CD4-positive, alpha-beta T cell treated with Interleukin-1 beta for 1 hour (primary cell): ENCODE results near the gene MASP1.
"Not testable (repeated sequence)": the region's sequence is repeated elsewhere in the genome, so short reads cannot be mapped to it uniquely, and the experiment has no call there.

ENCODE experiments used
- DNase-seq, 2 donors: peaks; one replicate each; pipeline ENCODE4 v3.0.0-alpha.2; 2020 to 2022

MASP1 gene

GRCh38 chr3:187263270-187263669 lies 28.3 kb downstream of the MASP1 start:
- DNase-seq, result no peak

GRCh38 chr3:187262360-187262759 lies 29.2 kb downstream of the MASP1 start:
- DNase-seq, result no peak

- DNase-seq, result no peak
These were observed 30.0 kb downstream of the MASP1 start for GRCh38 chr3:187261541-187261969.

GRCh38 chr3:187259171-187259570 lies 32.4 kb downstream of the MASP1 start:
- no peak for DNase-seq

DNA sequence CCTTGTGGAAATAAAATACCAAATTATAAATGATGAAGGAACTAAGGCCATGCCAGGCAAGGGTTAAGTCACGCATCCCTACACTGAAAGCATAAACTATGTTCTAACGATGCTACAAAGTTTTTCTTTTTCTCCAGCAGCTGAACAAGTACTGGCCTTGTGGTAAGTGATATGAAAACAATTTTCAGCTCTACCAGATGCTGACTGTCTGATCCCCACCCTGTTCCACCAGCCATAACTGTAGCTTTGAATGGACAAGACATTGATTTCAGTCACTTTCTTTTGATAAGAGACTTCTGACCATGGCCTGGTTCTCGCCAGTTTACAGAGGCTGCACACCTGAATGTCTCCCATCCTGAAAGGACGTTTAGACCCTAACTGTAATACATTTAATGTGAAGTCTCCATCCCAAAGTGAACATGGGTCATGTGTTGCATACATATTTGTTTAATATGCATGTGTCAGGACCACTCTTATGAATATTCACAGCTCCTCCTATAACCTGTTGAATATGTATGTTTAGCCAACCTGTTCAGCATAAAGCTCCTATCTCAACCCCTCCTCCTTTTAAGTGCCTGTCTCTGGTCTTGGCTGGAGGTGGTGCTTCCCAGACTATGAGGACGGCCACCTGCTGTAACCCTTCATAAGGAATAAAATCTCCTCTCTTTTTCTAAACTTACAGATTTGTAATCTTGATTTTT lies 33.4 kb downstream of the MASP1 start:
- no peak for DNase-seq

- DNase-seq, result no peak
These were observed 34.1 kb downstream of the MASP1 start for GRCh38 chr3:187257471-187257870.

- DNase-seq, result no peak
These were observed 35.4 kb downstream of the MASP1 start for GRCh38 chr3:187256051-187256616.

- DNase-seq, result no peak
These were observed 36.2 kb downstream of the MASP1 start for GRCh38 chr3:187255314-187255713.

GRCh38 chr3:187252311-187252710 lies 39.2 kb downstream of the MASP1 start:
- no peak for DNase-seq

GRCh38 chr3:187251599-187251998 lies 39.9 kb downstream of the MASP1 start:
- DNase-seq, result no peak

- DNase-seq, result no peak
These were observed 44.1 kb downstream of the MASP1 start for GRCh38 chr3:187247398-187247797.

GRCh38 chr3:187243933-187244524 lies 47.5 kb downstream of the MASP1 start:
- no peak for DNase-seq

DNA sequence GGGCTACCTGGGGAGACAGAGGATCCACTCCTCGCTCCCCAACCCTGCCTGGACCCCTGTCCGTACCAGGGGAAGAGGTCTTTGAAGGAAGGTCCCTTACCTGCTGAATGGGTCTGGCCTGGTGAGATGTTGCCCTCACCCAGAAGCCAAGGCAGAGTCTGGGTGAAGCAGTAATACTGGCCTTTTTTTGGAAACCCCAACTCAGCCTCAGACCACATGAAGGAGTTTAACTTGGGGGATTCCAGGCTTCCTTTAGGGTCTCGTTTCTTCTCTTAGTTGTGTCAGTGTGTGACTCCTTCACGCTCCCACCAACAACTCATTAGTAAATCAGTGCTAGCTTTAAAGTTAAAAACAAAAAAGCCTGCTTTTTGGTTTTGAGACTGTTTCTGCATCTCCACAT lies 48.6 kb downstream of the MASP1 start:
- DNase-seq, result no peak

- no peak for DNase-seq
These were observed 49.1 kb downstream of the MASP1 start for GRCh38 chr3:187242435-187242834.

DNA sequence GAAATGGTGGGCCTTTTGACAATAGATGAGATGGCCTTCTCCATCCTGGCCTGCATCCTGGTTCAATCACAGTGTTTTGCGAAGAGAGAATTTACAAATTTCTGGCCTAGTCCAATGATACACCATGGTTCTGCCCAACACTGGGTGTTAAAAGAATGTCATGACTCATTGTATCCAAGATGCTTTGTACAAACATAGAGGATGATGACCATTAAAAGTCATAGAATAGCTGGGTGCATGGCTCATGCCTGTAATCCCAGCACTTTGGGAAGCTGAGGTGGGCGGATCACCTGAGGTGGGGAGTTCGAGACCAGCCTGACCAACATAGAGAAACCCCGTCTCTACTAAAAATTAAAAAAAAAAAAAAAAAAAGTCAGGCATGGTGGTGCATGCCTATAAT lies 52.7 kb downstream of the MASP1 start:
- DNase-seq, result not testable (repeated sequence)

GRCh38 chr3:187238239-187238638 lies 53.3 kb downstream of the MASP1 start:
- DNase-seq, result no peak

DNA sequence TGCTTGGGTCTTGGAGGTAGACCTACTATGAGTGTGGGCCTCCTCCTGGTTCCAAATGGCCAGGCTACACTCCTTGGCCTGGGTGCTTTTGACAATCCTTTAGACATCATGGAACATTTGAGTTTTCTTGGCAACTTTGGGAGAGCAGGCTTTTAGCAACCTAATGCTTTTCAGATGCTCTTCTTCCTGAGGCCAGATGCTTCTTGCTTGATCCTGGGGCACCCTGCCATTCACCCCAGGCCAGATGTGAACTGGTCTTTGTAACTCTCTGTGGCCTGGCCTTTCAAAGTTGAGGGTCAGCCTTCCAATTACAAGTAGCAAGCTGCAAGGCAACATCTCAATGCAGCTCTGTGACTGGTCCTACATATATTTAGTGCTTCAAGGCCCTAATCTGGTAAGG lies 53.8 kb downstream of the MASP1 start:
- no peak for DNase-seq

DNA sequence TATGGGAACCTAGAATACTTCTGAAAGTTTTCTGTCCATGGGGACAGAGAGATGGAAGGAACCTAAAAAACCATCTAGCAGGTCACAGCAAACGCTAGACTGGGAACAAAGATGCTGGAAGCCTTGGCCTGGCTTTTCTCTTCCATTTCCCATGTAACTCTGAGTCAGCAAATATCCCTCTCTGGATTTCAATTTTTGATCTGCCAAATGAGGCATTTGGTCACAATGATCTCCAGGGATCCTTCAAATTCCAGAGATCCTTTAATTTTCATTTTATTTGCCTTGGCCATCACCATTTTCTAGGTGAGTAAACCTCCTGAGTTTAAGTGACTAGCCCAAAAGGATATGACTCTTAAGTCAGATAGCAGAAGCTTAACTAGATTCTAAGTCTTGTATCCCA lies 54.6 kb downstream of the MASP1 start:
- no peak for DNase-seq

DNA sequence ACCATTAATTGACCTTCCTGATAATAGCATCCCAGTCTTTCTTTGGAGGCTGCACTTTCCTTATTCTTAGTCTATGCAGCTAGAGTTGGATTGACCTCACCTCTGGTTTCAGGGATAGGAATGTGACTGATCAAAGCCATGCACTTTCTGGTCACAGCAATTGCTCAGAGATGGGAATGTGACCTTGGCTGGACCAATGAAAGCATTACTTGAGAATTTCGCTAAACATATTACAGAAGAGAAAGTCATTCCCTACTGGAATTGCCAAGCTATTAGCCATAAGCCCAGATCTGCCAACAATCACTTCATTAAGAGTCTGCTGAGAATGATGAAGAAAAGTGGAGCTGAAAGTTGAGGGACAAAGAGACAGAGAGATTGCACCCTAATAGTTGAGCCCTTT lies 61.5 kb downstream of the MASP1 start:
- no peak for DNase-seq

DNA sequence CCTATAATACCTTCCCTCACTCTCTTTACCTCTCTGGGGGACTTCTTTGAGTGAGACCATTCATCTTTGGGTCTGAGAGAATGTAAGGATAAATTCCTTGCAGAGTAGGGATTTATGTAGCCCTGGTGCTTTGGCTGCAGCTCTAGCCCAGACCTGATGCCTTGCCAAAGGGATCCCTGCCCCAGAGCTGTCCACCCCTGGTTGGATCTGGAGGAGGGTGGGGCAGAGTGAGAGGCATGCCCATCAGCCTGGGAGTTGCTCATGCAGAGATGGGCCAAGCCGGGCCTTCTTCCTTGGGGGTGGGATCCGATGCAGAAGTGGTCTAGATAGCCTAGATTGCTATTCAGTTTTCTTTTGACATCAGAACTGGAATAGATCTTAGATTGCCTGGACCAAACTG lies 62.8 kb downstream of the MASP1 start:
- DNase-seq, result no peak

DNA sequence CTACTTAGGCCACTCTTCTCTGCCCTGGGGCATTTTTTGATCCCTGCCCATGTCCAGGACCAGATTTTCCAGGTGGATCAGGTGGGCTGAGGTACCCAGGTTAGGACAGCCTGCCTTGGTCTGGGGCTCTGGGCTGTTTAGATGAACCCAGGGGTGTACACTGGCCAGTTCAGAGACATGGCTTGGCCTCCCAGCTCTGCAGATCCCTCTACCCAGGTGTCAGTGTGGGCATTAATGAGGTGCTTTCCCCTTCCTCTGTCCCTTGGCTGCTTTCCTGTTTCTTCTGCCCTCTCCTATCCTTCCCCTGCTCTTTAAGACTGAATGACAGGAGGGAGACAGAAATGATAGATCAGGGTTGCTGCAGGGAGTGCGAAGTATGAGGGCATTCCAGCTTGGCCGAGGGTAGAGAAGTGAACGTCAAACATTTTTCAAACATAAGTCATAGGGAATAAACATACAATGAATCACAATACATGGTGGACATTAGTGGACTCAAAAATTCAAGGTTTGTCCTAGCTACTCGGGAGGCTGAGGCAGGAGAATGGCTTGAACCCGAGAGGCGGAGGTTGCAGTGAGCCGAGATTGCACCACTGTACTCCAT lies 63.8 kb downstream of the MASP1 start:
- DNase-seq, result no peak

- no peak for DNase-seq
These were observed 67.7 kb downstream of the MASP1 start for GRCh38 chr3:187223799-187224198.

DNA sequence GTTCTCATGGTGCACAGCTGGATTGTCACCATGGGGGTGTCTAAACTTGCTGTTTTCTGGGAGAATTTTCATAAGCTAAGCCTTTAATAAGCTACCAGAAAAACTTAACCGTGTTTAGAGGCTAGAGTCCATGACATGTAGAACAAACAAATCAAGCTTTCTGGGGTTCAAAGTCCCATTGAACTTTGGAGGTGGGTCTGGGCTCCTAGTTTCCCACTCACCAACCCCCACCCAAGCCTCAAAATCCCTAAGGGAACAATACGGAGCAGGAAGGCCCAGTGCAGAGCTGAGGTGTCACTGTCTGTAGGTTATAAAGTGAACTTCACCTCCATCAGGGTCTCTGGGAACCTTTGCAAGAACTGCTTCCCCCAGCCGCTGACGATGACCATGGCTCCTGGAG lies 68.7 kb downstream of the MASP1 start:
- DNase-seq, result no peak

- DNase-seq, result no peak
These were observed 76.1 kb downstream of the MASP1 start for GRCh38 chr3:187215460-187215859.
